ENCODE results near the gene MGP. TPM values are rescaled to one million over a fixed set of nuclear protein-coding genes. Genes with fewer than 3 reads are reported as not detected.

The MGP gene
- total and polyA plus RNA-seq, 2 of the 8 experiments (the other 6 are each of a cell fraction or from before 2014, with no cell fraction given): not detected

GRCh38 chr12:14876833-14877232 lies 8.8 kb downstream of the MGP start (continued):
- TF ChIP-seq PHF8 (conservative IDR thresholded peaks at IDR 0.05; ENCODE audit: low read depth, low read length): no peak
- no peak for TF ChIP-seq POU5F1 (IDR thresholded peaks at IDR 0.05; ENCODE audit: low read depth, low read length)
- no peak for TF ChIP-seq SIX5 (IDR thresholded peaks at IDR 0.05; ENCODE audit: low read depth, low read length)
- TF ChIP-seq HDAC2 (IDR thresholded peaks at IDR 0.05; ENCODE audit: borderline replicate concordance in 1 of 2, low read depth in 2 of 2, low read length in 2 of 2): no peak

Measured in H1 (cell line).